AG09319 (cell line): ENCODE results near the gene SEPTIN8.
"Not testable (repeated sequence)": the region's sequence is repeated elsewhere in the genome, so short reads cannot be mapped to it uniquely, and the experiment has no call there.

Experiments
- DNase-seq: peaks from one replicate; pipeline ENCODE4 v3.0.0-alpha.2; 2010; ENCODE audit warnings: low read depth; ENCODE audit errors: extremely low read depth
- TF ChIP-seq, protein P1 (sequence below): IDR thresholded peaks from 2 replicates; pipeline ENCODE4 v1.5.1; 2011; ENCODE audit warnings: low read depth, mild to moderate bottlenecking, inconsistent platforms, low read length, moderate library complexity

SEPTIN8 gene

GRCh38 chr5:132810605-132811004 lies 33.6 kb upstream of the SEPTIN8 start:
- TF ChIP-seq, protein P1, sequence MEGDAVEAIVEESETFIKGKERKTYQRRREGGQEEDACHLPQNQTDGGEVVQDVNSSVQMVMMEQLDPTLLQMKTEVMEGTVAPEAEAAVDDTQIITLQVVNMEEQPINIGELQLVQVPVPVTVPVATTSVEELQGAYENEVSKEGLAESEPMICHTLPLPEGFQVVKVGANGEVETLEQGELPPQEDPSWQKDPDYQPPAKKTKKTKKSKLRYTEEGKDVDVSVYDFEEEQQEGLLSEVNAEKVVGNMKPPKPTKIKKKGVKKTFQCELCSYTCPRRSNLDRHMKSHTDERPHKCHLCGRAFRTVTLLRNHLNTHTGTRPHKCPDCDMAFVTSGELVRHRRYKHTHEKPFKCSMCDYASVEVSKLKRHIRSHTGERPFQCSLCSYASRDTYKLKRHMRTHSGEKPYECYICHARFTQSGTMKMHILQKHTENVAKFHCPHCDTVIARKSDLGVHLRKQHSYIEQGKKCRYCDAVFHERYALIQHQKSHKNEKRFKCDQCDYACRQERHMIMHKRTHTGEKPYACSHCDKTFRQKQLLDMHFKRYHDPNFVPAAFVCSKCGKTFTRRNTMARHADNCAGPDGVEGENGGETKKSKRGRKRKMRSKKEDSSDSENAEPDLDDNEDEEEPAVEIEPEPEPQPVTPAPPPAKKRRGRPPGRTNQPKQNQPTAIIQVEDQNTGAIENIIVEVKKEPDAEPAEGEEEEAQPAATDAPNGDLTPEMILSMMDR = no peak

DNA sequence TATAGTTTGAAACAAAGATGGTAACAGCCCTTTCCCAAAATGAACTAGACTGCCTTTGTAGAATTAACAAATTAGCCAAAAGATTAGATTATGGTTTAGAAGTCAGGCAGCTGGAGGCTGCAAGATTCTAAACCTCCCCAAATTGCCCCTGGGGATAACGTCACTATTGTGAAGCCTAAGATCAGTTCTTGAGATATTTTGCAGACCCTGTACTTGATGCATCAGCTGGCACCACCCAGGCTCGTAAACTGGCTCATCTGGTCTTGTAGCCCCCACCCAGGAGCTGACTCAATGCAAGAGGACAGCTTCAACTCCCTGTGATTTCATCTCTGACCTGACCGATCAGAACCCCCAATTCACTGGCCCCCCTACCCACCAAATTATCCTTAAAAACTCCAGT lies 31.8 kb upstream of the SEPTIN8 start:
- no peak for DNase-seq
- TF ChIP-seq, protein P1 = no peak

More at GRCh38 chr5:132810605-132811004, 33.6 kb upstream of the SEPTIN8 start:
- no peak for DNase-seq

DNA sequence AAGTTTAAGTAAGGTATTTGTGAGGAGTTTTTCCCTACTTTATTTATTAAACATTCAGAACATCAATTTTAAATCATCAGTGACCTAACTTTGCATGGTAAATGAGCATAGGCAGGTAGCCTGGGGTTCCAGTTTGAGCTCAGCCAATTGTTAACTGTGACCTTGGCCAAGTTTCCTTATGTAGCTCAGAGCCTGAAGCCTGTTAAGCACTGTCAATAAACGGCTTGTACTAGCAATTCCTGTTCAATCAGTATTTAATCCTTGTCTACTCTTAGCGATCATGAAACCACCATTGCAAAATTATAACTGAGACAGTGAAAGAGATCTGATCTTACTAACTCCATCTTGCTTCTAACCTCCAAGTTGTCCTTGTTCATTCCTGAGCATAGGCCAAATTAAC lies 31.4 kb upstream of the SEPTIN8 start:
- TF ChIP-seq, protein P1 = no peak
- no peak for DNase-seq

DNA sequence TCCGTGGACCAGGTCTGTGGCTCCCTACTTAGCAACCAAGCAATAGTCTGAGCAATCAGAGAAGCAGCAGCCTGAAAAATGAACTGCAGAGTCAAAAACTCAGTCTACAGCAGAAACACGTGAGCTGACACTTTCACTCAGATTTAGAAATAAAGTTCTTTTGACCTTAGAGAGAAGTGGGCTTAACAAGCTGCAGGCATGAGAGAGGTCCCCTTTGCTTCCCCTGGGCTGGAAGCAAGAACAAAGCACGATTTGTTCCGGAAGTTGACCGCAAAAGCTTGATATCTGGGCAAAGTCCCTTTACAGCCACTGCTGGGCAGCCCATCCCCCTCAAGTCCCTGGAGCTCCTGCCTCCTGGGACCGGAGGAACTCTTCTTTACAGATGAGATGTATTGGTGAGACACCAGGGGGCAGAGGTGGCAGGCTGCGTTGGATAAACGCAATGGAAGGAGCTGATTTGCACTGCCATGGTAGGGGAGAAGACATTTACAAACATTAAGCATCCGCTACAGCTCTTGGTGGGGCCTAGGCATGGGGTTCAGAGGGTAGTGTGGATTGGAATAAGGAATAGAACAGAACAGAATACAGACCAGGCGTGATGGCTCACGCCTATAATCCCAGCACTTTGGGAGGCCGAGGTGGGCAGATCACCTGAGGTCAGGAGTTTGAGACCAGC lies 30.3 kb upstream of the SEPTIN8 start:
- DNase-seq = no peak

GRCh38 chr5:132806804-132807162 lies 29.7 kb upstream of the SEPTIN8 start:
- not testable (repeated sequence) for DNase-seq

More for the DNA sequence above, 30.3 kb upstream of the SEPTIN8 start:
- TF ChIP-seq, protein P1 = no peak

GRCh38 chr5:132805872-132806271 lies 28.8 kb upstream of the SEPTIN8 start:
- not testable (repeated sequence) for DNase-seq

DNA sequence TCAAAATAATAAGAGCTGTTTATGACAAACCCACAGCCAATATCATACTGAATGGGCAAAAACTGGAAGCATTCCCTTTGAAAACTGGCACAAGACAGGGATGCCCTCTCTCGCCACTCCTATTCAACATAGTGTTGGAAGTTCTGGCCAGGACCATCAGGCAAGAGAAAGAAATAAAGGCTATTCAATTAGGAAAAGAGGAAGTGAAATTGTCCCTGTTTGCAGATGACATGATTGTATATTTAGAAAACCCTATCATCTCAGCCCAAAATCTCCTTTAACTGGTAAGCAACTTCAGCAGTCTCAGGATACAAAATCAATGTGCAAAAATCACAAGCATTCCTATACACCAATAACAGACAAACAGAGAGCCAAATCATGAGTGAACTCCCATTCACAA lies 27.2 kb upstream of the SEPTIN8 start:
- not testable (repeated sequence) for DNase-seq

DNA sequence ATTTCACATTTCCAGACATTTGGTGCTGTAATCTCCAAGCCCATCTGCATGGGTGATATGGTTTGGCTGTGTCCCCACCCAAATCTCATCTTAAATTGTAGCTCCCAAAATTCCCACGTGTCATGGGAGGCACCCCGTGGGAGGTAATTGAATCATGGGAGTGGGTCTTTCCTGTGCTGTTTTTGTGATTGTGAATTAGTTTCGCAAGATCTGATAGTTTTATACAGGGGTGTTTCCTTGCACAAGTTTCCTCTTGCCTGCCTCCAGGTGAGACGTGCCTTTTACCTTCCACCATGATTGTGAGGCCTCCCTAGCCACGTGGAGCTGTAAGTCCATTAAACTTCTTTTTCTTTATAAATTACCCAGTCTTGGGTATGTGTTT lies 25.6 kb upstream of the SEPTIN8 start:
- not testable (repeated sequence) for DNase-seq

GRCh38 chr5:132802044-132802684 lies 25.1 kb upstream of the SEPTIN8 start:
- no peak for DNase-seq
- TF ChIP-seq, protein P1 = peak; percentile 9
